NCI-H1436 (cell line): ENCODE data around the gene VDR.
"Not testable (repeated sequence)": the region's sequence is repeated elsewhere in the genome, so short reads cannot be mapped to it uniquely, and the experiment has no call there.

Experiments used
- DNase-seq: peaks from one replicate; lab custom pipeline; 2025; lab: John Stamatoyannopoulos, UW

VDR gene

DNA sequence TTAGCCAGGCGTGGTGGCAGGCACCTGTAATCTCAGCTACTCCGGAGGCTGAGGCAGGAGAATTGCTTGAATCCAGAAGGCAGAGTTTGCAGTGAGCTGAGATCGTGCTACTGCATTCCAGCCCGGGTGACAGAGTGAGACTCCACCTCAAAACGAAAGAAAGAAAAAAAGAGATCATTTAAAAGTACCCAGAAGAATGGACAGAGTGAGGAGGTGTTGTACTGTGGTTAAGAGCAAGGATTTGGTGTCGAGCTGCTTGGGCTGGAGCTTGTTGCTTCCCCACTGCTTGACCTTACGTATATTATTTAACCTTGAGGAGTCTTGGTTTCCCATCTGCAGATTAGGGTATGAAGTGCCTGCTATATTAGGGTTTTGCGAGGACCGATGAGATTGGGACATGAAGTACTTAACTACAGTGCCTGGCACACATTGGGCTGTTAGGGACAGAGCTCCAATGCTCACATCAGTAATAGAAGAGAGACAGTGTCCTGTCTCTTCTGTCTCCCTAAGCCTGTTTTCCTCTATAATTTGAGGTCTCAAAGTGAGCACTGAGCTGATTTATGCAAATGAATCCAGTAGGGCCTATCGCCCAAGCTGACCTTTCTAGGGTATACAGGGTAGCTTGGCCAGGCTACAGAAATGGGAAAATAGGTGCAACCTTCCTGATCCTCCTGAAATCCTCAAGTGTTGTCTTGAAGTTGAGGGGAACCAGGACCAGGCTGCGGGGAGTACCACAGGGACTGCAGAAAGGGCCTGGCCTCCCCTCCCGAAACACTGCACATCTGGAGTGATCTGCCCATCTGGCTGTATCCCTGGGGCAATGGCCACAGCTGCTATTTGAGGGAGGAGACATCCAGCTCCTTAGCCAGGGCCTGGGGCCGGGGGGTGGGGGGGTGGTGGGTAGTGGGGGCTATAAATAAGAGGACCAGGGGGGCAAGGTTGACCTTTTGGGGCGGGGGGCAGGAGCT, 76.5 kb downstream of the VDR start:
- DNase-seq = no peak

DNA sequence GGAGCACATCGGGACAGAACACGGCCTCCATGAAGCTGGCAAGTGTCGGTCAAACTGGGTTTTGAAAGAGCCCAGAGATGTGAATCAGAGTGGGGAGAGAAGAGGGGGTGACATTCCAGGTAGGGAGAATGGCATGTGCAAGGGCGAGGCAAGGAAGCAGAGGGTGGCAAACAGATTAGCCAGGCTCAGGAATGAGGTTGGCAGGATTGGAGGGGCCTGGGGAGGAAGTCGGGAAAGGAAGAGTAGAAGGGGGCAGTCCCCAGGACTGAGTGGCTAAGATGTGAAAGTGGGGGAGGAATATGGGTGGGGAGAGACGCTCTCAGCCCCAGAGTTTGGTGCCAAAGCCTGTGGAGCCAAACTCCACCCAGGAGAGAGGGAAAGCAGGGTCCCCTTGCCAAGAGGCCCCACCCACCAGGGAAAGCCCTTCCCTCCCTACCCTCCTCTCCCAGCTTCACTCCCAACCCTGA, 79.6 kb downstream of the VDR start:
- no peak for DNase-seq

- DNase-seq = no peak
These were observed 80.2 kb downstream of the VDR start for GRCh38 chr12:47824635-47825034.

DNA sequence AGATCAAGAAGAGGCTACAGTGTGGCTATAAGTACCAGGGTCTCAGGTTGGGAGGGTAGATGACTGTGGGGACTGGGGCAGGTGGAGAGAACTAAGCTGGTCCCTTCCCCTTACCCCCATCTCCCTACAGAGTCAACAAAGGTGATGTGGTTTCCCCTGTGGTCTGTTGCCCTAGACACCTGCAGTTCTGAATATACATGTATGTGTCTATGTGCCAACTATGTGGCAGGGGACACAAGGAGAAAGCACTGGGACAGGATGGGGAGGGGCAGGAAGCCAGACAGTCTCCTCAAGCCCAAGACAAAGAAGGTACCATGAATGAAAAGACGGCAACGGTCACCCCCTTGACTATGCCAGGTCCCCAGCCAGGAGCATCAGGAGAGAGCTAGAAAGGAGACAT, 80.6 kb downstream of the VDR start:
- no peak for DNase-seq

- DNase-seq = no peak
These were observed 81.2 kb downstream of the VDR start for GRCh38 chr12:47823422-47824086.

DNA sequence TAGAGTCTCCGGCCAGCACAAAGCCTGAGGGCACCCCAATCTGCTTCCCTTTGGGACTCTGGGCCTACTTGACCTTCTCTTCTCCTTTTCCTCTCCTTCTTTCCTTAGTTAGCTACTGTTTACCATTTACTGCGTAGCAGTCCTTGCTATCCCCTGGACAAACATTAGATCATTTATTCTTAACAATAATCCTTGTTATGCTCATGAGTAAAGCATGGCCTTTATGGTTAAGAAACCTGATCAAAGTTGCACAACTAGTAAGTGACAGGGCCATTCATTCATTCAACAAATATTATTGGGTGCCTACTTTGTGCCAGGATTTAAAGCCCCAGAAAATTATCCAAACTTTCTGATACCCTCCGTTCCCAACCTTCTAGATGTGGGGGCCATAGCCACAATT, 81.9 kb downstream of the VDR start:
- no peak for DNase-seq

GRCh38 chr12:47822401-47822800, 82.4 kb downstream of the VDR start:
- DNase-seq = no peak

- DNase-seq = no peak
These were observed 83.5 kb downstream of the VDR start for GRCh38 chr12:47821346-47821706.

DNA sequence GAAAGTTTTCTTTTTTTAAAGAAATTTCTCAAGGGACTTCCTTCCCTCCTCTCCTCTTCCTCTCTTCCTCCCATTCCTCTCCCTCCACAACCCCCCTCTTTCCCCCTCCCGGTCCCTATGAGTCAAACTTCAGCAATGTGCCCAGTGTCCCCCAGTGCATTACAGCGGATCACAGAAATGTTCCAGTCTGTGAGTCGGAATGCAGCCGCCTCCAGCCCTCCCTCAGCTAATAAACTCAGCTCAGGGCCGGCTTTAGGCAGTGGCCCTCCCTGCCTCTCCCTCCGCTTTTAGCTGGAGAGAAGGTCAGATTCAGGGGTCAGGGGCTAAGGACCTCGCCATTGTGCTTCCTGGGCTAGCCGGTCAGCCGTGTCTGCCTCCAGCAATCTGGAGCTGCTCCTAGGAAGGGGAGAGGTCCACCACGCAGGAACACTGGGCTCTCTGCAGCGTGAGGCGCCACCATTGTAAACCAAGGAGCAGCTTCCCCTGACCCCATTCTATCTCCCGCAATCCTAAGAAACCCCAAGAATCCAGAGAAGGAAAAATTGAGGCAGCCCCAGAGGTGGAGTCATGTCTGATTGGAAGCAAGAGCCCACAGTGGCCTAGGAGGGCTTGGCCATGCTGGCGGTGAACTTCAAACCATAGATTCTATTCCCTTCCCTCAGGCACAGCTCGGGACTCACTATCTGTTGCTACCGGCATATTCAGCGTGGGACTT, 84.0 kb downstream of the VDR start:
- no peak for DNase-seq

DNA sequence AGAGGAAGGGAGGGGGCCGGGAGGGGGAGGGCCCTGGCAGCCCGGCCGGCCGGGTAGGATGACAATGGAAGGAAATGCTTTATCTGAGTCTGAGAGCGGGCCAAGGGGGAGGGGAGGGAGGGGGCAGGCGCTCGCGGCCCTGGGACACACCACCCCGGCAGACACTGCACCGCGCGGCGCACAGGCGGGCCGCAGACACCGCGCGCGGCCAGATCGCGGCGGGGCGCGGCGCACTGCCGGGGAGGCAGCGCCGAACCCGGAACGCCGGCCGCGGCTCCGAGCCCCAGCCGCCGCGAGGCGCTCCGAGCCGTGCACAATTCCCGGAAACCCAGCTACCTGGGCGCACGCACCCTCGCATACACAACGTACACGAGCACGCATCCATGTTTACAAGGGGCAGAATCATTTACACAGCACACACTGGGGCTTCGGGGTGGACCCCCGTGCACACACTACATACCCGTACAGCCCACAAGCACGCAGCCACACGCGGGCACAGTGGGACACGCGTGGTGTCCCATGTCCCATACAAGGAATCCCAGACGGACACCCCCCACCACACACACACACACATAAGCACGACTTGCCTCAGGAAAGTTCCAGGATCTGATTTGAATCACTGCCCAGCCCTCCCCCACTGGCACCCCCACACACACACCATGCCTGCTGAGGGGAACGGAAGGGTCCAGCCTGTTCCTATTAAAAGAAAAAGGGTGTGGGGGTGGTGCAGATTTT, 84.7 kb downstream of the VDR start, which contains the start of gene HDAC7:
Gene HDAC7 (minus strand): TSS at position 8 of the 735 bp plus-strand sequence. CDS start 118 bp downstream, outside the sequence.
- DNase-seq = peak; percentile 43

DNA sequence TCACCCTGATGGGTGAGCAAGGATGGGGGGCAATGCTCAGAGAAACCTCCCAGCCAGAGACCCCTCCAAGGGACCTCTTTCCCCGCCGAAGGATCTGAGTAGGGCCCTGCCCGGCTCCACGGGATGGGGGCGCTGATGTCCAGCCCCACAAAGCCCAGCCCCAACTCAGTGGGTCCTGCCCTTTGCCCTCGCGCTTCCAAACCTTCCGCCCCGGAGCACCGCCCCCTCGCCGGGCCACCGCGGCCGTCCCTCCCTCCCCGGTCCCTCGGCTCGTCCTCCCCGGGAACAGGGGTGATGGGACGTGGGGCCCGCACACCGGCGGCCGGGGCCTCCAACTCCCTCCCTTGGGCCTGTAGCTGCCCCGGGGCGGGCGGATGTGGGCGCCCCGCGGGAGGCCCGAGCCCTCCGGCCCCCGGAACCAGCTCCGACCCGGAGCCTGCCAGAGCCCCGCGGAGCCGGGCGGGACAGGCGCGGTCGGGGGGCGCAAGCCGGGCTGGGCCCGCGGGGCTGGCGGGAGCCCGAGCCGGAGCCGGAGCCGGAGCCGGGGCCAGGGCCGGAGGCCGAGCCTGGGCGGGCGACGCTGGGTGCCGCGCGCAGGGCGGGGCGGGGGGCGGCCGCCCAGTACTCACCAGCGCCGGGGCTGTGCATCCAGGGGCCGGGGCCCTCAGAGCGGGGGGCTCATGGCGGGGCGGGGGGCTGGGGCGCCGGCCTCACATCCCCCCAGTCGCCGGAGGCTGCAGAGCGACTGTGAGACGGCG, 85.5 kb downstream of the VDR start:
- DNase-seq = no peak

DNA sequence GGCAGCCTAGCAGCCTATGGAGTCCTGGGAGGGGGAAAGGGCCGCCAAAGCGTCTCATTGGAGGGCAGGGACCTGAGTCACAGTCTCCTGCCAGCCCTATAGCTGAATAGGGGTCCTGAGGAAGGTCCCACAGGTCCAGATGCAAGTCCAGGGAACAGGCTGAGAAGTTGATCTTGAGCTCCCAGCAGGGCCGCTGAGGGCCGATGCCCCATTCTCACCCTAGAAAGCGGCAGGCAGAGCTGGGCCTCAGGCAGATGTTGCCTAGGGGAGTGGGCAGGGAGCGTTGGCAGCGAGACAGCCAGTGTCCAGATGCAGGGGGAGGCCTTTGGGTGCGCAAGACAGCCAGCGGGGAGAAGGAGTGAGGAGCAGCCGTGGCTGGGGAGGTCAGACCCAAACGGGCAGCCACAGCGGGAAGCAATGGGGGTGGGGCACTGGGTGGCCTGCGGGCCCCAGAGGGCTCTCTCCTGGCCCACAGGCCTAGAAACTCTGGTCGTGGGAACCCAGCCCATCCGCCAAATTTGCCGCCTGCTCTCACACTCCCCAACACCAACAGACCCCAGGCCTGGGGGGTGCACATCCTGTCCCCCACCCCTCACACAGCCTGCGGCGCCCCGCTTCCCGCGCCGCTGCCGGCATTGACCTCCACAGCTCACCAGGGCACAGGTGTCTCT, 86.2 kb downstream of the VDR start:
- DNase-seq = no peak

GRCh38 chr12:47818007-47818376, 86.8 kb downstream of the VDR start:
- DNase-seq = no peak

DNA sequence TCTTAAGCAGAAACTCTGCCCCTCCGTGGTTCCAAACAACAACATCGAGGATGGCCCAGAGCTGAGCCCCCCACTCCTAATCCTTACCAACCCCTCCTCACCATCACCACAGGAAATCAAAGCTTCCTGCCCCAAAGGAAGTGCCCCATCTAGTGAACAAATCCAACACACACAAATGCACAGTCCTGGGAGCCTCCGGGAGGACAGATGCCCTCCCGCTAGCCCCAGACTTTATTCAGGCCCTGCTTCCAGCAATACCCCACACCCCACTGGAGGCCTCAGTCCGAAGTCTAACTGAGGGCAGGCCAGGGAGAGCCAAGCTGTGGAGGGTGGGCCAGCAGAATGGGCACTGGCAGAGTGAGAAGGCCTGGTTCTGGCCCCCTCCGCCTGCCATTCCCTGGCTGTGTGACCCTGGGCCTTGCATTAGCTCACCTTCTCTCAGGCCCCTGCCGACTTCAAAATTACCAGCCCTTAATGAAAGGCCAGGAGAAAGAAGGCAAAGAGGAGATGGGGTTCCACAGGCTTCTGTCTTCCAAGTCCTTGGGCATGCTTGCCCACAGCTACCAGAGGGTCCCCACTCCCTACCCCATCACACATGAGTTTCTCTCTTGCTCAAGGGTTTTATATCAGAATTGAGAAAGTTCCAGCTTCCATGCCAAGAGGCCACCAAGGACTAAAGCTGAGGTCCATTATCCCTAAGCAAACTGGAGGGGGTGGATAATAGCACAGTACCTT, 87.4 kb downstream of the VDR start:
- DNase-seq = no peak

DNA sequence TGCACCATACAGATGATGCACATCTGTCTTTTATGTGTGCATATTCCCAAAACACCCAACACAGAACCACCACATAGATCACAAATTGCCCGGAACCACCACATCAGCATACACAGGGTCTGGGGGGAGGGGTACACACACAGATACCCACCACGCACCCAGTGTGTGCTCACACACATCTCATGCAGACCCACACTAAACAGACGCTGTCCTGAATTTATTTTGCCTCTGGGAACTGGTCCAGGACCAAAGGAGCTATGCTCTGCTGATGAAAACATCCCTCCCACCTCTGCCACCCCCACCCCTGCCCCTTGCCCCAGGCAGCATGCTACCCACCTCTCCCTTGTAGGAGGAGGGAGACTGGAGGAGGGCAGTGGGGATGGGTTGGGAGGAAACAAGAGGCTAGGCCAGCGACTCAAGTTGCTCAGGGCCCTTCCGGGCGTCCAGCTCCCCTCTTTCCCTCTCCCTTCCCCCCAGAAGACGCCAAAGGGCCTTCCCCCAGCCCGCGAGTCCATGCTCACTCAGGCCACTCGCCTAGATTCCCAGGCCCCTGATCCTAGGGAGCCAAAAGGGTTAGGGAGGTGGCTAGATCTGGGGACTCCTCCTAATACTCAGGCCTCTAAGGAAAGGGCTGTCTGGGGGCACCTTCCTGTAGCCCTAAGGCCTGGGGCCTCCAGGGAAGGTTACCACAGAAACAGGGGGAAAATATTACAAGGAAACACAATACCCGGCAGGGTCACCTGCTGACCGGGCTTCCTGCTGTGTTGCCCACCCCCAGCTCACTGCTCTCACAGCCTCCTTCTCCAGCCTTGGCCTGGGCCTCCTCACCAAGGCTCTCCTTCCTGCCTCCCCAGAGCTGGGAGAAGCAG, 88.2 kb downstream of the VDR start:
- DNase-seq = no peak

GRCh38 chr12:47815447-47815846, 89.3 kb downstream of the VDR start:
- not testable (repeated sequence) for DNase-seq

DNA sequence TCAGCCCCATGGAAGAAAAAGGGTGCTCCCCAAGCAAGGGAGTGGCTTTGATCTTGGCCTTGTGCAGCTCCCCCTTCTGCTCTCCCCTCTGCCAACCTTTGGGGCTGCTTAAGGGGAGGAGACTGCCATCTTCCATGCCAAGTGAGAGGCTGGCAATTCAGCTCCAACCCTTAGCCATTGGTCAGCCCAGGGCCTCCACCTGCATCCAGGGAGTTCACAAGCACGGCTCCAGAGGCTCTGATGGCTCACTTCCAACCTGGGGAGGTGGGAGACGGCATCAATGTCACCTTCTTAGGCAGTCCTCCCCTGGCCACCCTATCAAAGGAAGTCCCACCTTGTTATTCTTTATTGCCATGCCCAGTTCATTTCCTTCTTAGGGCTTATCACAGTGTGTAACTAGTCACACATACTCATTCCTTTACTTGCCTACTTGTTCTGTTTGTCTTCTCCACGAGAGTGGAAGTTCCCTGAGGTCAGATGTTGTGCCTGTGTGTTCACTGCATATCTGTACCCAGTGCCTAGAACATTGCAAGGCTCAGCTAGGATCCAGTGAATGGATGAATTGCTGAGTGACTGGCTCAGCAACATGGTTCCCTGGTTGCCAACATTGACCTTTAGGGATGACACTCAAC, 90.1 kb downstream of the VDR start:
- no peak for DNase-seq

- no peak for DNase-seq
These were observed 91.1 kb downstream of the VDR start for GRCh38 chr12:47813511-47814196.
